Measurements from ENCODE around the gene TMEM198.
A peak's percentile ranks its signal among the peaks of the same experiment; 100 is the strongest.

TMEM198 gene

DNA sequence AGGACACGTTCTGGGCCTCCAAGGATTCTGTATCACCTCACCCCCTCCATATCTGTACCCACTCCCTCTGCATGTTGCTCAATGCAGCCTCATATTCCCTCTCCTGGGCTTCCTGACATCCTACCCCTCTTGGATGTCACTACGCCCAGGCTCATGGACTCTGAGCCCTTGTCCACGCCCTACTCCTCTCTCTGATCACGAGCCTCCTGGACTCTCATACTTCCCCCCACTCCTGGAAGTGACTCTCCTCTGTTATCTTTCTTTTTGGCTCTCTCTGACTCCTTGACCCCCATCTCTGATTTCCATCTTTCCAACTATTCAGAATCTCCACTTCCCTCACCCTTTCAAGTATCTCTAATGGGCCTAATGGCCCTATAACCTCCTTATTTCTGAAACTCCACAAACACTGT, 2.1 kb downstream of the TMEM198 start:
- no peak for DNase-seq

DNA sequence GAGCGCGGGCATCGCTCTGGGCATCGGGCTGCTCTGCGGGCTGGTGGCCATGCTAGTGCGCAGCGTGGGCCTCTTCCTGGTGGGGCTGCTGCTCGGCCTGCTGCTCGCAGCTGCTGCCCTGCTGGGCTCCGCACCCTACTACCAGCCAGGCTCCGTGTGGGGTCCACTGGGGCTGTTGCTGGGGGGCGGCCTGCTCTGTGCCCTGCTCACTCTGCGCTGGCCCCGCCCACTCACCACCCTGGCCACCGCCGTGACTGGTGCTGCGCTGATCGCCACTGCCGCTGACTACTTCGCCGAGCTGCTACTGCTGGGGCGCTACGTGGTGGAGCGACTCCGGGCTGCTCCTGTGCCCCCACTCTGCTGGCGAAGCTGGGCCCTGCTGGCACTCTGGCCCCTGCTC, 3.8 kb downstream of the TMEM198 start:
- no peak for DNase-seq

DNA sequence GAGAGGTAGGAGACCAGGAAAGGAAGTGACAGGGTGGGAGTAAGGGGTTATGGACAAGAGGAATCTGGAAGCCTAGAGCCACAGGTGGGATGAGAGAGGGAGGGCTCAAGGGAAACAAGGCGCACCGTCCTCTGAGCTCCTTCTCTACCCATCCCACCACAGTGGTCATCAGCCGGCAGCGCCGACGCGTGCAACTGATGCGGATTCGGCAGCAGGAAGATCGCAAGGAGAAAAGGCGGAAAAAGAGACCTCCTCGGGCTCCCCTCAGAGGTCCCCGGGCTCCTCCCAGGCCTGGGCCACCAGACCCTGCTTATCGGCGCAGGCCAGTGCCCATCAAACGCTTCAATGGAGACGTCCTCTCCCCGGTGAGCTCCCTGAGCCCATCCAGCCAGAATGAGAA, 5.2 kb downstream of the TMEM198 start:
- DNase-seq = no peak

DNA sequence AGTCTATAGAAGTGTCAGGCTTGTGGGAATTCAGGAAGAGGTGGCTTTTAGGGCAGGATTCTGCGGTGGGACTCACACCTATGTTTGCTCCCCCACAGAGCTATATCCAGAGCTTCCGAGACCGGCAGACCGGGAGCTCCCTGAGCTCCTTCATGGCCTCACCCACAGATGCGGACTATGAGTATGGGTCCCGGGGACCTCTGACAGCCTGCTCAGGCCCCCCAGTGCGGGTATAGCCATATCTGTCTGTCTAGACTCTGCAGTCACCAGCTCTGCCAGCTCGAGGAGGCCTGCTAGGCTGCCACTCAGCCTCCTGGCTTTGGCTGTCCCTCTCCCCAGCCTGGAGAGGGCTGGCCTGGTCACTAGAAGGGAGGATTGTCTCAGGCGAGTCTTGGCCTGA, 5.8 kb downstream of the TMEM198 start:
- no peak for DNase-seq

DNA sequence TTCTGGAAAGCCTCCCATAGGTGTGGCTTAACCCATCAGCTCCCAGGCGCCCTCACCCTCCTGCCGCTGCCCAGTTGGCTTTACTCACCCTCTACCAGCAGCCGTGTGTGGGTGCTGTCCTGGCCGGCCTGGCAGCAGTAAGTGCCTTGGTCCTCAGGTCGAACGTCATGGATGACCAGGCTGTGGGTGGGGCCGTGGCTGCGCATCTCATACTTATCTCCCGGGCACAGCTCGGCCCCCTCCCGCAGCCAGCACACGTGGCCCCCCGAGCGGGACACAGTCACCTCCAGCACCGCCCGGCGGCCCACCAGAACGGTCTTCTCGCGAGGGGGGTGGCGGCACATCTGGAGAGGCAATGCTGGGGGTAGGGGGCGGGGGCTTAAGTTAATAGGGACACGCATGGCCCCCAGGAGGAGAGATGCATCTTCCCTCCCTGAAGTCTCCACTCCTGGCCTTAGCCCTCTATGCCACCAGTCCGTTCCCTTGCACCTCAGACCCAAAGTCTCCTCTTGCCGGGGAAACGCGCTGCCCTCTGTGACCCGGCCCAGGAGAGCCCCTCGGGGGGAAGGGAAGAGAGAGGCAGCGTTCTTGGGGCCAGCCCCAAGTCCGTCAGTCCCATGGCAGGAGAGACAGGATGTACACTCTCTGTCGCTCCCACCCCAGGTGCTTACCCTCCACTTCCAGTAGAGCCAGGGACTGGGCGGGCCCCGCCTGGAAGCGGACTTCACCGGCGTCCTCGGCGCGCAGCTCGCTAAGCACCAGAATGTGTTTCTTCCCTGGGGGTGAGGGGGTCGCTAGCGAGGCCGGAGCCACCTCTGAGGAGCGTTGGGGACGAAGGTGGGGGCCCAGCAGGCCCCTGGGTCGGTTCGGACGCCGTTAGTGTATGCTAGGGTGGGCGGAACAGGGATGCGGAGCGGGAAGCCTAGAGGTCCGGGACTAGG, 7.9 kb downstream of the TMEM198 start:
- no peak for DNase-seq

- peak; percentile 86 for DNase-seq
Measured at GRCh38 chr2:219552382-219553167, 8.7 kb downstream of the TMEM198 start.

GRCh38 chr2:219553168-219553417, 9.3 kb downstream of the TMEM198 start:
- DNase-seq = no peak

GRCh38 chr2:219553463-219553963, 9.7 kb downstream of the TMEM198 start:
- DNase-seq = no peak

GRCh38 chr2:219554350-219554749, 10.5 kb downstream of the TMEM198 start:
- no peak for DNase-seq

GRCh38 chr2:219555956-219556355, 12.1 kb downstream of the TMEM198 start:
- no peak for DNase-seq

DNA sequence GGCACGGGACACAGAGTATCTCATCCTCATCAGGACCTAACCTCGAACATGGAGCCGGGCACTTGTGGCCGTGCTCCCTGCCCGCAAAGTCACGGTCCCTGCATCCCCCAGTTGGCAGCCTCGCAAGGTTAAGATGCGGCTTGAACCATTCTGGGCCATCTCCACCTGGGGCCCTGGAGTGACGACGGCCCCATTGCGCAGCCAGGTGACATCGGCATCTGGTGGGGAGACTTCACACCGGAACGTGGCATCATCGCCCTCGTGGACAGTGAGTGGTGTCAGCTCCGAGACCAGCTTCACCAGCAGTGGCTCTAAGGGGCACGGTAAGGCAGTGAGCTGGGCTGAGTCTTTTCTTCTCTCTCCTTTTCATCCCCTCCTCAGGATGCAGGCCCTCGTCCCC, 12.6 kb downstream of the TMEM198 start:
- DNase-seq = no peak

DNA sequence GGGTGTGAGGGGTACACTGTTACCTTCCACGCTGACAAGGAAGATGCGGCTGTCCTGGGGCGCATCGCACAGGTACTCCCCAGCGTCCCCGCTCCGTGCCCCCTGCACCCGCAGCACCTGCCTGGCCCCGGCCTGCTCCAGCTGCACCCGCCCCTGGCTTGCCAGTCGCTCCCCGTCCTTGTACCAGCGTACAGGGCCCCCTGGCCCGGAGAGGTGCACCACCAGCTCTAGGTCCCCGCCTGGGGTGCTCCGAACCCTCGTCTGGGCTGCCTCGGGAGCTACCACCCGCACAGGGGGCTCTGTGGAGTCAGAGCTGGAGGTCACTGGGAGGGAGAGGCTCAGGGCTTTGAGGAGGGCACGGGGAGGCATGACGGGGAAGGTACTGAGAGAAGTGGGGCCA, 13.5 kb downstream of the TMEM198 start:
- no peak for DNase-seq

- DNase-seq = no peak
Measured at GRCh38 chr2:219557791-219558785, 14.3 kb downstream of the TMEM198 start.

GRCh38 chr2:219559156-219559915, 15.5 kb downstream of the TMEM198 start:
- no peak for DNase-seq

DNA sequence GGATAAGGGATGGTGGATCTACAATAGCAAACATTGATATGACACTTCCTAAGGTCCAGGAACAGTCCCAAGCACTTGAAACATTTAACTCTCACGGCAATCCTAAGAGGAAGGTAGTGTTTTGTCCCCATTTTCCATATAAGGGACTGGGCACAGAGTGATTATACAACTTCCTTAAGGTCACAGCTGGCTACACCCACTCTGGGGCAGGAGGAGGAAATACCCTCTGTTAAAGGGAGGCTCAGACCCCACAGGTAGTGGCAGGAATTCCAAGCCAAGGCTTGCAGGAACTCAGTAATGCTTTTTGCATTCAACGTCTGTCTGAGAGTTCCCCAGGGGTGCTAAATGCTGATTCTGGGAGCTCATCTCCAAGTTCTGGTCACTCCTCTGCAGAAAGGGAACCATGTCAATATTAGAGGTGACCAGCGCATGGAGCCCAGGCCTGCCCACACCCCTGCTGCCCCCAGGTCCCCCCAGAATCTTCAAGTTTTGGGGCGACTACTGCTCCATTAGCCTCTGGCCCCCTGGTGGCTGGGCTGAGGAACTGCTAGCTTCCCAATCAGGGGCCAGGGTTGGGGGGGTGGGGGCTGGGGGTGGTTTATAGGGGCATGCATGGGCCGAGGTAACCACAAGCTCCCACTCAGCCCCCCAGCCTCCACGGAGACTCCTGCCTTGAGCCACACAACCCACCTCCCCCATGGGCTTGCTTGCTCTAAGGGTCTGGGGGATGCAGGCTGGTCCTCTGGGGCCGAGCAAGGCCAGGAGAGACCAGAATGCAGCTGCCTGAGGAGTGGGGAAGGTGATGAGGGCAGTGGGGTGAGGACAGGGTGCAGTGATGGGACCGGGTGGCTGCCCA, 16.4 kb downstream of the TMEM198 start:
- peak; percentile 46 for DNase-seq

GRCh38 chr2:219560893-219561178, 17.0 kb downstream of the TMEM198 start:
- DNase-seq = no peak

GRCh38 chr2:219561179-219562048, 17.6 kb downstream of the TMEM198 start:
- no peak for DNase-seq

- no peak for DNase-seq
Measured at GRCh38 chr2:219562049-219563020, 18.5 kb downstream of the TMEM198 start.
